Body of pancreas (tissue), 4 donors: ENCODE data around the gene CCDC3.

Experiments
- CTCF ChIP-seq, 7 experiments: fragments of 450-650 bp in 4 of 7; fragments of 200-600 bp in 3 of 7; sonication (generic) in 3 of 7; IDR thresholded peaks; one replicate each; pipeline ENCODE4 v1.5.1; 2016 to 2019; ENCODE audit warnings: antibody characterized with exemption in 7 of 7
- POLR2A ChIP-seq, 3 donors: fragments of 450-650 bp; IDR thresholded peaks; one replicate each; pipeline ENCODE4 v1.6.1; 2016; ENCODE audit warnings: antibody characterized with exemption in 3 of 3, mild to moderate bottlenecking in 2 of 3

- TF ChIP-seq CTCF (IDR thresholded peaks at IDR 0.05) (no peak), POLR2A (IDR thresholded peaks at IDR 0.05) (no peak)
These were observed 66.7 kb downstream of the CCDC3 start for GRCh38 chr10:12934777-12935176.
